Astrocyte of the cerebellum (primary cell): Measurements from ENCODE around the gene KRT34.
"Not testable (repeated sequence)": the region's sequence is repeated elsewhere in the genome, so short reads cannot be mapped to it uniquely, and the experiment has no call there.

Experiments
- DNase-seq: peaks from one replicate; pipeline ENCODE4 v3.0.0-alpha.2; 2011; ENCODE audit warnings: low read depth
- H3K4me3 ChIP-seq: 2 replicates; pipeline ENCODE4 v1.5.1; 2011; ENCODE audit warnings: mild to moderate bottlenecking, low read depth, low read length, moderate library complexity
- CTCF ChIP-seq: IDR thresholded peaks from 2 replicates; pipeline ENCODE4 v1.5.1; 2012; ENCODE audit warnings: low read length, low read depth, moderate library complexity, mild to moderate bottlenecking; ENCODE audit errors: missing control alignments
- in situ Hi-C: cut with HindIII; loops from 2 replicates; pipeline ENCODE4 v1.10.0; 2017; ENCODE audit warnings: low sequenced_read_pairs

Gene KRT34

GRCh38 chr17:41381943-41382342 lies at the start of gene KRT34:
Gene KRT34, minus strand, starts transcription at chr17:41382306. Its CDS starts 60 bp downstream, at chr17:41382246.
- H3K4me3 ChIP-seq, DNase-seq, in situ Hi-C loops: not testable (repeated sequence)

- H3K4me3 ChIP-seq, in situ Hi-C loops, DNase-seq: not testable (repeated sequence)
Measured at GRCh38 chr17:41430376-41430775, 48.3 kb upstream of the KRT34 start.

DNA sequence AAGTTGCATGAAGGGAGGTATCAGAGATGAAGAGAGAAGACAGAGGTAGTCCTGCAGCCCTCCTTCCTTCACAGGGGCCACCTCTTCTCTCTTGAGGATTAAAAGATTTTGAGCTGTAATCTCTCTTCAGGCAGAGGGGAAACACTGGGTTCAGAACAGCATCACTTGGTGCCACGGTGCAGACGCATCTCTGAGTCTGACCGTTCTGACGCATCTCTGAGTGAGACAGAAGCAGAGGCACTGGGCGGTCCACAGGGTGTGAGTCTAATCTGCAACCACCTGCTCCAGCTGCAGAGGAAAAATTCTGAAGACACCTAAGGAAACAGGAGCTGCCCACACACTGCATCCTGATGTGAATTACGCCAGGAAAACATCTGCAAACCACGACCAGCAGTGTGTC lies 47.6 kb upstream of the KRT34 start:
- H3K4me3 ChIP-seq: no peak overlapping the region
- DNase-seq: no peak
- TF ChIP-seq CTCF: no peak
- in situ Hi-C loops: no loop called here

GRCh38 chr17:41428591-41429291 lies 46.6 kb upstream of the KRT34 start:
- H3K4me3 ChIP-seq: no peak overlapping the region
- TF ChIP-seq CTCF: no peak
- in situ Hi-C loops: no loop called here
- no peak for DNase-seq

GRCh38 chr17:41424111-41424635 lies 42.1 kb upstream of the KRT34 start, which contains the start of gene KRT37:
Gene KRT37, minus strand, starts transcription at chr17:41424585. Its CDS starts 62 bp downstream, at chr17:41424523.
- in situ Hi-C loops: no loop called here
- no peak within 1 kb of the TSS for H3K4me3 ChIP-seq
- no peak for TF ChIP-seq CTCF
- no peak for DNase-seq

GRCh38 chr17:41422586-41422985 lies 40.5 kb upstream of the KRT34 start:
- in situ Hi-C loops, DNase-seq, H3K4me3 ChIP-seq: not testable (repeated sequence)

DNA sequence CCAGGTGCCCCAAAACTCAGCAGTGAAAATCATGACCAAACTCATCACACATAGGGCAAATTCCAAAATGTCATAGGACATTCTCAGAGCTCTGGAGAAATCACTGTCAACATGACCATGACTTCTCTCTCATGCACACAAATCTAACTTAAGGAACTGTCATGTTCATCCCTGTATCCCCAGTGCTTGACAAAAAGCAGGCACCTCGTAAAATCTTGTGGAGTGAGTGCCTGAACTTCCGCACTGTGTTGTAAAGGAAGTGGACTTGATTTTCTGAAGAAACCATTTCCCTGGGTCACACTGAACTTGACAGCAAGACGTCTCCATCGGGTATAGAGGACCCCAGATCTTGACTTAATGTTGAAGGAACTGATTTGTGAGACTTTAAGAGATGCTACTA lies 39.5 kb upstream of the KRT34 start:
- no peak for DNase-seq
- in situ Hi-C loops: no loop called here
- TF ChIP-seq CTCF: no peak

GRCh38 chr17:41421116-41421515 lies 39.0 kb upstream of the KRT34 start:
- no peak for TF ChIP-seq CTCF
- no peak for DNase-seq
- no peak overlapping the region for H3K4me3 ChIP-seq
- in situ Hi-C loops: no loop called here

More for the DNA sequence above, 39.5 kb upstream of the KRT34 start:
- no peak overlapping the region for H3K4me3 ChIP-seq
